Activated CD8-positive, alpha-beta T cell treated with anti-CD3 and anti-CD28 coated beads for 36 hours (primary cell): Measurements from ENCODE around the gene SH3TC2. TPM values are rescaled to one million over a fixed set of nuclear protein-coding genes. Genes with fewer than 3 reads are reported as not detected.

Source experiments
- ATAC-seq: fragments of 200-7000 bp; cut with Tn5 transposase; one replicate; pipeline ENCODE4 v1.10.0; 2021; ENCODE audit warnings: mild to moderate bottlenecking, moderate library complexity
- CTCF ChIA-PET: fragments of 350-600 bp; sonication (Branson Sonifier 250); formaldehyde crosslinking; loops from one replicate; lab custom pipeline; 2021; ENCODE audit warnings: antibody characterized with exemption; lab: Charles Lee
- POLR2A ChIA-PET: fragments of 350-600 bp; sonication (Branson Sonifier 250); formaldehyde crosslinking; loops from one replicate; lab custom pipeline; 2021; ENCODE audit warnings: antibody characterized with exemption; lab: Charles Lee
- DNase-seq: peaks from one replicate; pipeline ENCODE4 v3.0.0-alpha.2; 2020
- H3K27ac Mint-ChIP-seq: one replicate; pipeline ENCODE4 v1.8.0; 2021; ENCODE audit warnings: mild to moderate bottlenecking, mixed read lengths
- H3K27me3 Mint-ChIP-seq: one replicate; pipeline ENCODE4 v1.8.0; 2021; ENCODE audit warnings: mixed read lengths
- H3K36me3 Mint-ChIP-seq: one replicate; pipeline ENCODE4 v1.8.0; 2021; ENCODE audit warnings: low read depth, mixed read lengths
- H3K4me1 Mint-ChIP-seq: one replicate; pipeline ENCODE4 v1.8.0; 2021; ENCODE audit warnings: low read depth, mixed read lengths
- H3K4me3 Mint-ChIP-seq: one replicate; pipeline ENCODE4 v1.8.0; 2021; ENCODE audit warnings: mild to moderate bottlenecking, moderate library complexity, mixed read lengths
- H3K9me3 Mint-ChIP-seq: one replicate; pipeline ENCODE4 v1.8.0; 2021; ENCODE audit warnings: mixed read lengths
- intact Hi-C: fragments of 100-400 bp; cut with micrococcal nuclease; formaldehyde crosslinking; loops from one replicate; pipeline ENCODE4 v1.10.0; 2022
- total RNA-seq, 2 experiments: library from RNA; stranded (reverse); gene quantifications; one replicate each; pipeline ENCODE4 v1.2.3, GENCODE V29; 2021
- TF ChIP-seq, protein P1 (sequence below): fragments of 200-600 bp; IDR thresholded peaks from one replicate; pipeline ENCODE4 v1.8.0; 2022; ENCODE audit warnings: antibody characterized with exemption, mild to moderate bottlenecking

The SH3TC2 gene
- total RNA-seq, 2 experiments from 2014 or later: not detected

DNA sequence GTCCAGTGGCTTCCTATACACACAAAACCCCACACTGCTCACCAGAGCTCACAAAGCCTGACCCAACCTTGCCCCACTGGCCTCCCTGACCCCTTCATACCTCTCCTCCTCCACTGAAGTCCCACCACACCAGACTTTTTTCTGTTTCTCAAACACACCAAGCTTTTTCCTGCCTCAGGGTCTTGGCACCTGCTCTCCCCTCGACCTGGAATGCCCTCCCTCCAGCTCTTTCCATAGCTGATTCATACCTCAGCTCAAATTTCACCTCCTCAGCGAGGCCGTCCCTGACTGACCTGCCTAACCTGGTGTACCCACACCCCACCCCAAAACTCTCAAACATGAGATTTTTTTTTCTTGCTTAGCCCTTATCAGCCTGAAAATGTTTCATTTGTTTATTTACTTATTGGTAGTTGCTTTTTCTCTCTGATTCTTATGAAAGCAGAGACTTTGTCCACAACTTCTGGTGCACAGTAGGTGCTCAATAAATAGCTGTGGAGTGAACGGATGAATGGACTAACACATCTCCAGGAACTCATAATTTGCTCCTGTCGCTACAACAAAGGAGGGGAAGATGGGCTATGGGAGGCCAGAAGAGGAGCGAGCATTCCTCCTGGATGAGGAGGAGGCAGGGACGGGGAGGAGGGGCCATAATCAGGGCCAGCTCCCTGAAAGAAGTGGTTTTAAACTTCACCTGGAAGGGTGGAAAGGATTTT lies 84.3 kb downstream of the SH3TC2 start:
- no peaks in the 10 kb centered on the region for H3K9me3 Mint-ChIP-seq
- DNase-seq (no peak), ATAC-seq (no peak)
- no peak overlapping the region for H3K4me3 Mint-ChIP-seq
- H3K27me3 Mint-ChIP-seq: peaks cover 8% of the 10 kb centered on the region
- no peaks in the 10 kb centered on the region for H3K4me1 Mint-ChIP-seq
- intact Hi-C loops: no loop called here
- TF ChIP-seq, protein P1, sequence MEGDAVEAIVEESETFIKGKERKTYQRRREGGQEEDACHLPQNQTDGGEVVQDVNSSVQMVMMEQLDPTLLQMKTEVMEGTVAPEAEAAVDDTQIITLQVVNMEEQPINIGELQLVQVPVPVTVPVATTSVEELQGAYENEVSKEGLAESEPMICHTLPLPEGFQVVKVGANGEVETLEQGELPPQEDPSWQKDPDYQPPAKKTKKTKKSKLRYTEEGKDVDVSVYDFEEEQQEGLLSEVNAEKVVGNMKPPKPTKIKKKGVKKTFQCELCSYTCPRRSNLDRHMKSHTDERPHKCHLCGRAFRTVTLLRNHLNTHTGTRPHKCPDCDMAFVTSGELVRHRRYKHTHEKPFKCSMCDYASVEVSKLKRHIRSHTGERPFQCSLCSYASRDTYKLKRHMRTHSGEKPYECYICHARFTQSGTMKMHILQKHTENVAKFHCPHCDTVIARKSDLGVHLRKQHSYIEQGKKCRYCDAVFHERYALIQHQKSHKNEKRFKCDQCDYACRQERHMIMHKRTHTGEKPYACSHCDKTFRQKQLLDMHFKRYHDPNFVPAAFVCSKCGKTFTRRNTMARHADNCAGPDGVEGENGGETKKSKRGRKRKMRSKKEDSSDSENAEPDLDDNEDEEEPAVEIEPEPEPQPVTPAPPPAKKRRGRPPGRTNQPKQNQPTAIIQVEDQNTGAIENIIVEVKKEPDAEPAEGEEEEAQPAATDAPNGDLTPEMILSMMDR: no peak
- ChIA-PET CTCF (interaction anchor here (1.0 to 3.7 kb wide), 6 partner anchors 9 to 245 kb away, joined by 3 to 16 read pairs (median 4); no protein-coding TSS in a partner anchor), POLR2A (no interaction called here)
- no peaks in the 10 kb centered on the region for H3K36me3 Mint-ChIP-seq
- H3K27ac Mint-ChIP-seq: no peak overlapping the region

DNA sequence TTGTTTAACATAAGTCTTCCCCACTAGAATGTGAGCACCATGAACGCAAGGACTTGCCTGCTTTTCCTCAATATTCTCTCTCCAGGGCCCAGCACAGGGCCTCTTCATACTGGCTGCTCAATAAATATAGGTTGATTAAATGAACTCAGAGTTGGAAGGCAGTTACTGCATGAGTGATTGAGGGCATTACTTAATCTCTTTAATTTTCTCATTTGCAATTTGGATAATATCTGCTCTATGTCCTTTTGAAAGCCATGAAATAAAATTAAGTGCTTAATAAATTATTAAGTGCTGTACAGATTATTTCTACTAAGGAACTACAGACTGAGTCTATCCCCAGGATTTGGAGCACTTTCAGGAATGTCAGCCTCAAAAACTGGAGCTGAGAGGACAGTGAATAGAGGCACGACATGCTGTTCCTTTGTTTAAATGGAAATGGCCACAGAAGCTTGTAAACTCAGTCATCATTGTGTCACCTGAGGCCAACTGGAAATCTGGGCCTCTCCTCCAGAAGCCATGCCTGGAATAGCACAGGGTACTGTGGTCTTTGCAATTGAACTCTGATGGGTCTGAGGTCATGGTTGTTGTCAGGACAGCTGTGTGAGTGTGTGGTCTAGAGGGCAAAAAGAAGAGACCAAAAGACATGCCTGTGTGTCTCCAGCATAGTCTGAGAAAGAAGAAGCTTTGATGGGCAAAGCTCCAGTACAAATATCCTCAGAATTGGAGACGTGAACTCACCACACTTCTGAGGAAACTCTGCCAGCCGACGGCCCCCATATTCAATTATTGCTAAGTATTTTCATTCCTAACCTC lies 86.1 kb downstream of the SH3TC2 start:
- no peak for ATAC-seq
- H3K4me3 Mint-ChIP-seq: no peak overlapping the region
- no peak for DNase-seq
- no peak overlapping the region for H3K27ac Mint-ChIP-seq
- ChIA-PET POLR2A (no interaction called here), CTCF (interaction anchor here (1.0 to 3.7 kb wide), 5 partner anchors 19 to 245 kb away, joined by 3 to 16 read pairs (median 7); no protein-coding TSS in a partner anchor)
- no peaks in the 10 kb centered on the region for H3K4me1 Mint-ChIP-seq
- intact Hi-C loops: no loop called here
- no peaks in the 10 kb centered on the region for H3K36me3 Mint-ChIP-seq
- H3K27me3 Mint-ChIP-seq: peaks cover 12% of the 10 kb centered on the region
- no peaks in the 10 kb centered on the region for H3K9me3 Mint-ChIP-seq
- TF ChIP-seq, protein P1: no peak

DNA sequence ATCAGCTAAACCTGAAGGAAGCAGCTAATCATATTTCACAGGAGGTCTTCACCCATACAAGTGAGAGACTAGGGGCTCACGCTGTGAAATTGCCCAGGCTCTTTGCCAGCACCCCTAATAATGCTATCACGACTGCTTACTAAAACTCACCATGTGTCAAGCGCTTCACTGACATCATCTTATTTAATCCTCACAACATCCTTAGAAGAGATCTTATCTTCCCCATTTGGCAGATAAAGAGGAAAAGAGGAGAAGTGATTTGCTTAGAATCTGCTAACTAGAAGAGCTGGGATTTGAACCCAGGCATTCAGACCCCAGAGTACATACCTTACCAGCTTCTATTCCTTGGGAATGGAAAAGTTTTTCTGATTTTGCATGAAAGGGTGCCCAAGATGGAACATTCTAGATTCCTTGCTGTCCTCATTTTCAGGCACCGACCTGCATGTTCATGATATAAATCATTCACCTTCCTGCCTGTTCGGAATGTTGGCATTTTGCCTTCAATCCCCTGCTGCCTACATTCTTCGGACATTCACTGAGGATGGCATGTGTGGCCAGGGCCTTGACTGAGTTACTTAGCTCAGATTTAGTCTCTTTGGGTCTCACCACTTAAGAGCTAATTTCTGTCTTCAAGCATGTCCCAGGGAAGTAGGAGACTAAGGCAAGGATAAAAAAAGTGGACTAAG lies 88.1 kb downstream of the SH3TC2 start:
- Mint-ChIP-seq H3K27ac (no peak overlapping the region), H3K4me1 (no peaks in the 10 kb centered on the region), H3K4me3 (no peak overlapping the region), H3K36me3 (no peaks in the 10 kb centered on the region), H3K9me3 (no peaks in the 10 kb centered on the region), H3K27me3 (peaks cover 12% of the 10 kb centered on the region)
- CTCF ChIA-PET: interaction anchor here (1.2 kb wide), 1 partner anchor 17 kb away, joined by 3 read pairs; no protein-coding TSS in a partner anchor
- intact Hi-C loops: no loop called here
- no peak for DNase-seq
- TF ChIP-seq, protein P1: no peak
- POLR2A ChIA-PET: no interaction called here
- ATAC-seq: no peak

DNA sequence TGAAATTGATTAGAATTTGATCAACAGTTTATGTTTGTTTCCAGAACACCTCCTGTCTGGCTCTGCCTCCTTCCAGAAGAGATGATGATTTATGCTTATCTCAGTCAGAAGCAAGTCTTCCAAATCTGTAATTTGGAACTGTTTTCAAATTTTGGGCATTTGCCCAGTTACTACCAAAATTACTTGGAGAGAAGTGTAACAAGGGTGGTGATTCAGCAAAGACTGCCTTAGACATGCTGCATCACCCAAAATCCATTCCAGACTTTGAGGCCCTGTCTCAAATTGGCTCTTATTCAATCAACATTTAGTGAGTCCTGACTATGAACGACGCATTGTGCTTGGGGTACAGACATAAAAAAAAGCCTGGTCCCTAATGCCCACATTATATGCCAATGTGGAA lies 89.4 kb downstream of the SH3TC2 start:
- ChIA-PET CTCF (interaction anchor here (1.1 to 1.5 kb wide), 2 partner anchors 16 to 62 kb away, joined by 3 to 5 read pairs; no protein-coding TSS in a partner anchor), POLR2A (interaction anchor here (0.7 kb wide), 1 partner anchor 389 kb away, joined by 3 read pairs; no protein-coding TSS in a partner anchor)
- DNase-seq (no peak), ATAC-seq (no peak)
- intact Hi-C loops: no loop called here
- Mint-ChIP-seq H3K4me3 (no peak overlapping the region), H3K27ac (no peak overlapping the region), H3K36me3 (no peaks in the 10 kb centered on the region), H3K9me3 (no peaks in the 10 kb centered on the region), H3K27me3 (peaks cover 12% of the 10 kb centered on the region), H3K4me1 (no peaks in the 10 kb centered on the region)
- TF ChIP-seq, protein P1: no peak
